Right lobe of liver (tissue), 6 donors: ENCODE measurements around the gene UBALD1. TPM values are rescaled to one million over a fixed set of nuclear protein-coding genes. Genes with fewer than 3 reads are reported as not detected.

ENCODE experiments used
- ATAC-seq, 4 donors: fragments of 200-7000 bp; cut with Tn5 transposase; one replicate each; pipeline ENCODE4 v1.9.1; 2020; ENCODE audit warnings: mild to moderate bottlenecking in 4 of 4, moderate library complexity in 4 of 4
- DNase-seq, 3 donors: peaks; one replicate each; pipeline ENCODE4 v3.0.0-alpha.2; 2020
- H3K27ac ChIP-seq, 3 donors: fragments of 200-600 bp; one replicate each; pipeline ENCODE4 v1.8.0; 2022
- H3K27me3 ChIP-seq, 2 donors: fragments of 200-600 bp; one replicate each; pipeline ENCODE4 v1.8.0; 2022
- H3K36me3 ChIP-seq, 4 donors: fragments of 200-600 bp; sonication (generic) in 1 of 4; one replicate each; pipeline versions ENCODE4 v1.5.1 to v1.8.0; 2017 to 2022; ENCODE audit warnings: control low read depth in 1 of 4
- H3K4me1 ChIP-seq, 4 donors: fragments of 200-600 bp; sonication (generic) in 1 of 4; one replicate each; pipeline versions ENCODE4 v1.5.1 to v1.8.0; 2017 to 2022; ENCODE audit warnings: control low read depth in 1 of 4
- H3K4me3 ChIP-seq, 3 donors: fragments of 200-600 bp; one replicate each; pipeline ENCODE4 v1.8.0; 2022
- H3K9me3 ChIP-seq, 4 donors: fragments of 200-600 bp; sonication (generic) in 1 of 4; one replicate each; pipeline versions ENCODE4 v1.5.1 to v1.8.0; 2017 to 2022; ENCODE audit warnings: control low read depth in 1 of 4
- CTCF ChIP-seq, 4 donors: fragments of 200-600 bp in 3 of 4; fragments of 450-650 bp in 1 of 4; IDR thresholded peaks; one replicate each; pipeline versions ENCODE4 v1.5.1 to v1.8.0; 2016 to 2022; ENCODE audit warnings: antibody characterized with exemption in 4 of 4, mild to moderate bottlenecking in 2 of 4
- POLR2A ChIP-seq: fragments of 450-650 bp; IDR thresholded peaks from one replicate; pipeline ENCODE4 v1.6.1; 2017; ENCODE audit warnings: antibody characterized with exemption, mild to moderate bottlenecking
- WGBS: methylation state at CpG from one replicate; pipeline ENCODE4 v1.1.6; 2018; ENCODE audit warnings: low coverage, low lambda C conversion rate; ENCODE audit not compliant: insufficient coverage; ENCODE audit errors: missing lambda C conversion rate; 5-methylcytosine and 5-hydroxymethylcytosine counted together
- intact Hi-C, 2 donors: fragments of 100-400 bp; cut with DNase I; formaldehyde crosslinking; loops; one replicate each; pipeline versions ENCODE4 v1.11.2 to v1.14.1; 2022
- total RNA-seq, 6 experiments: library from RNA; depleted of rRNA in 2 of 6; stranded (reverse); fragments of >200 nt in 2 of 6; fragmentation: NEBNext Ultra II Directional in 3 of 6; extraction: Animal tissue kit (Norgen Biotek cat#: 25700) in 3 of 6; gene quantifications; one replicate each; pipeline versions ENCODE4 v1.1.0 to v1.2.4, GENCODE V29; 2016 to 2023
- donor health status: DM: no; HTN: yes; CAD: no.
- donor health status: DM: no; HTN: no; CAD: no.
- donor health status: DM: no; HTN: no; CAD: no.
- donor health status: DM: no; HTN: yes; CAD: no.
- donor health status: DM: no; HTN: yes; CAD: no.

The UBALD1 gene
- total RNA-seq, 6 experiments from 2014 or later, result 6.4 to 29.5 (median 17.2) TPM

GRCh38 chr16:4611337-4612021 lies 3.2 kb downstream of the UBALD1 start:
- DNase-seq (no peak), ATAC-seq (no peak)
- Histone ChIP-seq H3K4me3 (no peak overlapping the region), H3K27me3 (no peaks in the 10 kb centered on the region), H3K9me3 (no peaks in the 10 kb centered on the region), H3K4me1 (peaks cover 0 to 30% (median 12%) of the 10 kb centered on the region in 4 donors), H3K27ac (no peak overlapping the region), H3K36me3 (peaks cover 0 to 6% (median 4%) of the 10 kb centered on the region in 4 donors)
- intact Hi-C loops, result no loop called here
- TF ChIP-seq POLR2A (no peak), CTCF (IDR thresholded peaks at IDR 0.05) (no peak)
- 59% methylated on average over 7 of the region's 22 CpGs for WGBS

GRCh38 chr16:4610011-4611005 lies 4.4 kb downstream of the UBALD1 start:
- Histone ChIP-seq H3K27ac (no peak overlapping the region), H3K36me3 (peaks cover 0 to 6% (median 4%) of the 10 kb centered on the region in 4 donors), H3K4me3 (no peak overlapping the region), H3K9me3 (no peaks in the 10 kb centered on the region), H3K27me3 (no peaks in the 10 kb centered on the region), H3K4me1 (peaks cover 0 to 24% (median 8%) of the 10 kb centered on the region in 4 donors)
- no peak for DNase-seq
- 53% methylated on average over 3 of the region's 32 CpGs for WGBS
- ATAC-seq, result no peak
- no peak for TF ChIP-seq POLR2A
- TF ChIP-seq CTCF (IDR thresholded peaks at IDR 0.05), result no peak
- intact Hi-C loops, result no loop called here

GRCh38 chr16:4609200-4610010 lies 5.3 kb downstream of the UBALD1 start:
- Histone ChIP-seq H3K4me3 (no peak overlapping the region), H3K27ac (no peak overlapping the region)

More at GRCh38 chr16:4609200-4610010, 5.3 kb downstream of the UBALD1 start:
- H3K36me3 ChIP-seq, result peaks cover 0 to 6% (median 4%) of the 10 kb centered on the region in 4 donors
- TF ChIP-seq POLR2A, result no peak
- no peak for TF ChIP-seq CTCF (IDR thresholded peaks at IDR 0.05)
- H3K9me3 ChIP-seq, result no peaks in the 10 kb centered on the region
- H3K27me3 ChIP-seq, result no peaks in the 10 kb centered on the region
- peak; percentile 6 to 51 (median 29) for ATAC-seq
- DNase-seq, result no peak
- H3K4me1 ChIP-seq, result peaks cover 0 to 20% (median 6%) of the 10 kb centered on the region in 4 donors
- 94% methylated on average over 13 of the region's 45 CpGs for WGBS
- intact Hi-C loops, result no loop called here
